BJ (cell line): ENCODE data around the gene COL8A1. TPM values are rescaled to one million over a fixed set of nuclear protein-coding genes. Genes with fewer than 3 reads are reported as not detected.
"Not testable (repeated sequence)": the region's sequence is repeated elsewhere in the genome, so short reads cannot be mapped to it uniquely, and the experiment has no call there.

ENCODE experiments used
- CTCF ChIA-PET: fragments of 350-600 bp; formaldehyde crosslinking; extraction: SDS; loops from one replicate; lab custom pipeline; 2021; ENCODE audit warnings: antibody characterized with exemption, inconsistent platforms; lab: Yijun Ruan, JAX
- POLR2A ChIA-PET: fragments of 300-600 bp; sonication (Branson Sonifier 250); formaldehyde crosslinking; extraction: SDS; loops from one replicate; lab custom pipeline; 2021; ENCODE audit warnings: antibody characterized with exemption; lab: Charles Lee
- DNase-seq: peaks from one replicate; pipeline ENCODE4 v3.0.0-alpha.2; 2011; ENCODE audit warnings: low read depth
- H3K27me3 ChIP-seq: 2 replicates; pipeline ENCODE4 v1.6.0; 2011; ENCODE audit warnings: low read length; ENCODE audit not compliant: control insufficient read depth, insufficient read depth
- H3K36me3 ChIP-seq: 2 replicates; pipeline ENCODE4 v1.5.1; 2011; ENCODE audit warnings: low read length; ENCODE audit not compliant: control insufficient read depth, insufficient read depth
- H3K4me3 ChIP-seq: 2 replicates; pipeline ENCODE4 v1.5.1; 2011; ENCODE audit warnings: low read depth, mild to moderate bottlenecking, control low read depth, low read length
- CTCF ChIP-seq: IDR thresholded peaks from 2 replicates; pipeline ENCODE4 v1.5.1; 2011; ENCODE audit warnings: low read depth, mild to moderate bottlenecking, control low read depth, inconsistent platforms, low read length, moderate library complexity; ENCODE audit not compliant: insufficient read depth
- polyA minus RNA-seq: library from RNA; depleted of rRNA, polyadenylated mRNA; stranded (reverse); fragments of >200 nt; gene quantifications from 2 replicates; pipeline ENCODE4 v1.2.3, GENCODE V29; 2011; rRNA and poly(A)+ RNA removed
- polyA plus RNA-seq: library from polyadenylated mRNA; depleted of rRNA; stranded (reverse); fragments of >200 nt; gene quantifications from 2 replicates; pipeline ENCODE4 v1.2.3, GENCODE V29; 2011; rRNA removed

COL8A1 gene
- polyA plus RNA-seq = 186 and 213 TPM in 2 replicates
- polyA minus RNA-seq = 140 and 208 TPM in 2 replicates

GRCh38 chr3:99638167-99638948 lies at the start of gene COL8A1:
COL8A1 (plus strand) TSS chr3:99638594; CDS start chr3:99790683, 152,089 bp downstream.
- ChIA-PET POLR2A (interaction anchor here (0.6 to 1.6 kb wide), 5 partner anchors 13 to 398 kb away, joined by 3 to 5 read pairs (median 3); no protein-coding TSS in a partner anchor), CTCF (interaction anchor here (1.0 to 2.5 kb wide), 6 partner anchors 11 to 615 kb away, joined by 3 to 11 read pairs (median 4); no protein-coding TSS in a partner anchor)
- no peak for DNase-seq
- Histone ChIP-seq H3K27me3 (no peaks in the 10 kb centered on the region), H3K4me3 (peak within 1 kb of the TSS; percentile 57), H3K36me3 (no peaks in the 10 kb centered on the region)
- no peak for TF ChIP-seq CTCF

- H3K27me3 ChIP-seq, DNase-seq, H3K36me3 ChIP-seq, CTCF ChIA-PET, H3K4me3 ChIP-seq, POLR2A ChIA-PET: not testable (repeated sequence)
Observed at GRCh38 chr3:99589168-99589567, 49.2 kb upstream of the COL8A1 start.

GRCh38 chr3:99599894-99600293 lies 38.5 kb upstream of the COL8A1 start:
- Histone ChIP-seq H3K27me3 (no peaks in the 10 kb centered on the region), H3K4me3 (no peak overlapping the region), H3K36me3 (no peaks in the 10 kb centered on the region)
- POLR2A ChIA-PET = no interaction called here
- no peak for DNase-seq
- CTCF ChIA-PET = no interaction called here
- no peak for TF ChIP-seq CTCF

DNA sequence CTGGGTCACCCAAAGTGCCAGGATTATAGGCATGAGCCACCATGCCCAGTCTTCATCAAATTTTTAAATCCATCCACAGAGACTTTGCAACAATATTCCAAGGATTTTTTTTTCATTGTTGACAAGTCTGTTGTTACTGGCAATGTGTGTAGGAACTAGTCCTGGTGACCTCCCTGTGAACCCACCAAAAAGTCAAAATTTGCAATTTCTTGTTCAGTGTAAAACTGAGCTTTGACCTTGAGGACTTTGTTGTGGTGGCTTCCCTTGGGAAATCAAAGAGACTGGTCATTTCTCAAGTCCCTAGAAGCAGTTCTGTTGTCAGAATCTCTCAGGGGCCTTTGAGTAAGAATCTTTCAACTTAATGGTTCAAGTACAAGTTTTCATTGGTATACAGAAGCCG lies 36.9 kb upstream of the COL8A1 start:
- CTCF ChIA-PET = no interaction called here

DNA sequence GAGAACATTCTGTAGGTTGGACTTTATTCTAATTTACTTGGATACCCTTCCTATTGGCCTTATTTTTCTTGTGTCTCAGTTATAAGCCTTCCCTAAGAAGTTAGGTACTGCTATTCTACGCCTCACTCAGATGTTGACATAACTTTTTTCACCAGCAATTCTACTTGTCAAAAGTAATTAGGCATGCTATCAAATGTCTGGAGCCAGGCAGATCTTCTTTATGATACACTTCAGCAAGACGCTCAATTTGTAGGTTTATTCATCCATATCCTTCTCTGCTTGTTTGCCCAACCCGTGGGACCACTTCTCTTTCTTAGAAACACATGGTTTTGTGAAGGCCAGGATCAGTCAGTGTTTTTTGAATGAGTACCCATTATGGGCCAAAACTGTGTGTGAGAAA lies 36.2 kb upstream of the COL8A1 start:
- H3K4me3 ChIP-seq = no peak overlapping the region
- DNase-seq = no peak
- no peaks in the 10 kb centered on the region for H3K36me3 ChIP-seq
- ChIA-PET CTCF (no interaction called here), POLR2A (no interaction called here)
- no peaks in the 10 kb centered on the region for H3K27me3 ChIP-seq
- no peak for TF ChIP-seq CTCF

More for the DNA sequence above, 36.9 kb upstream of the COL8A1 start:
- no peaks in the 10 kb centered on the region for H3K27me3 ChIP-seq
- H3K4me3 ChIP-seq = no peak overlapping the region
- no peaks in the 10 kb centered on the region for H3K36me3 ChIP-seq
- DNase-seq = no peak
- TF ChIP-seq CTCF = no peak
- POLR2A ChIA-PET = no interaction called here
